GF-D8 (cell line): ENCODE results near the gene OR9G4.

ENCODE experiments used
- DNase-seq: peaks from one replicate; lab custom pipeline; 2025; lab: John Stamatoyannopoulos, UW

Gene OR9G4

GRCh38 chr11:56748597-56748996 is at the start of gene OR9G4:
OR9G4 (minus strand) TSS chr11:56748697; CDS start chr11:56743766, 4,931 bp downstream.
- no peak for DNase-seq

GRCh38 chr11:56783448-56784041 is 35.0 kb upstream of the OR9G4 start:
- no peak for DNase-seq

- DNase-seq, result no peak
Measured at GRCh38 chr11:56782167-56782847, 33.8 kb upstream of the OR9G4 start.

GRCh38 chr11:56776809-56777208 is 28.3 kb upstream of the OR9G4 start:
- no peak for DNase-seq

GRCh38 chr11:56764976-56765375 is 16.5 kb upstream of the OR9G4 start:
- DNase-seq, result no peak

GRCh38 chr11:56751480-56751879 is 3.0 kb upstream of the OR9G4 start:
- DNase-seq, result no peak

- DNase-seq, result no peak
Measured at GRCh38 chr11:56750190-56750589, 1.7 kb upstream of the OR9G4 start.

- DNase-seq, result no peak
Measured at GRCh38 chr11:56740886-56741285, 7.6 kb downstream of the OR9G4 start.

- no peak for DNase-seq
Measured at GRCh38 chr11:56740107-56740506, 8.4 kb downstream of the OR9G4 start.

GRCh38 chr11:56720513-56720912 is 28.0 kb downstream of the OR9G4 start:
- DNase-seq, result no peak

- no peak for DNase-seq
Measured at GRCh38 chr11:56716379-56716854, 32.1 kb downstream of the OR9G4 start.

- DNase-seq, result no peak
Measured at GRCh38 chr11:56714206-56714605, 34.3 kb downstream of the OR9G4 start.

GRCh38 chr11:56706486-56706885 is 42.0 kb downstream of the OR9G4 start:
- no peak for DNase-seq

GRCh38 chr11:56705784-56706396 is 42.6 kb downstream of the OR9G4 start:
- DNase-seq, result no peak

GRCh38 chr11:56700914-56701485 is 47.5 kb downstream of the OR9G4 start:
- no peak for DNase-seq

GRCh38 chr11:56700242-56700913 is 48.1 kb downstream of the OR9G4 start:
- DNase-seq, result no peak

GRCh38 chr11:56698795-56699194 is 49.7 kb downstream of the OR9G4 start, which contains the start of gene OR9G1:
OR9G1 (plus strand) TSS chr11:56699095; CDS start chr11:56700388, 1,293 bp downstream.
- DNase-seq, result no peak

GRCh38 chr11:56693428-56693827 is 55.1 kb downstream of the OR9G4 start:
- DNase-seq, result no peak
